SH-SY5Y (cell line): ENCODE results near the gene DOCK3.

Source experiments
- GATA2 ChIP-seq: IDR thresholded peaks from 2 replicates; pipeline ENCODE4 v1.6.1; 2011; ENCODE audit warnings: mild to moderate bottlenecking, low read depth, low read length
- GATA3 ChIP-seq: IDR thresholded peaks from 2 replicates; pipeline ENCODE4 v1.6.1; 2011; ENCODE audit warnings: low read depth, mild to moderate bottlenecking, low read length, moderate library complexity

The DOCK3 gene

GRCh38 chr3:51371943-51372557, 697.3 kb downstream of the DOCK3 start:
- TF ChIP-seq GATA2 (no peak), GATA3 (no peak)

GRCh38 chr3:51373658-51374421, 699.1 kb downstream of the DOCK3 start:
- TF ChIP-seq GATA3 (no peak), GATA2 (no peak)

DNA sequence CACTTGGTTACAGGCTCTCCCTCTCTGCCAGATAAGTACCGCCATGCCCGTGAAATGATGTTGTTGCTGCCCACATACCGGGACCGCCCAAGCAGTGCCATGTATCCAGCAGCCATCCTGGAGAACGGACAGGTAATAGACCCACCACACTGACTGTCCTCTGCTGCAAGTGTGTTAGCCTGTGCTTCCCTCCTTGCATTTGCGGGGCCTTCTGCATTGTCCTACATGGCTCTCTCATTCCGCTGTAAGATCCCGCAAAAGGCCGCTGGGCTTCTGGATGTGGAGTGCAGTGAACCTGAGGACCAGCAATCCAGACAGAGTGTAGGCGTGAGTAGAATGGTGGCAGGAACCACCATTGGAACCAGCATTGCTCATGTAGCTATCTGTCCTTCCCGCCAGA, 699.7 kb downstream of the DOCK3 start:
- TF ChIP-seq GATA2 (no peak), GATA3 (no peak)

GRCh38 chr3:51375136-51375535, 700.4 kb downstream of the DOCK3 start:
- TF ChIP-seq GATA3 (no peak), GATA2 (no peak)

DNA sequence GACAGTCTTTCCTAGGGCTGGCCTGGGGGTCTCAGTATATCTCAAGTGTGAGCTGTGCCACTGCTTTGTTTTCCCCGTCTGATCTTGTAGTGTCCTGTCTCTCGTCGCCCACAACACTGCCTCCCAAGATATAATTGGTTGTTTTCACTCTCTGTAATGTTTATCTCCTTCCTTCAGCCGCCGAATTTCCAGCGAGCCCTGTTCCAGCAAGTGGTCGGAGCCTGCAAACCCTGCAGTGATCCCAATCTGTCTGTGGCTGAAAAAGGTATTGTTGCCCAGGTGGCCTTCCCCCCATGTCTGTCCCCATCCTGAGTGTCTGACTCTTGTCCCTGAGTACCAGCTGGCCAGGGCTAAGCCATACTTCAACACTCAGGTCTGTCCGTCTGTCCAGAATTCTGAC, 700.8 kb downstream of the DOCK3 start:
- TF ChIP-seq GATA2, result no peak
- no peak for TF ChIP-seq GATA3

DNA sequence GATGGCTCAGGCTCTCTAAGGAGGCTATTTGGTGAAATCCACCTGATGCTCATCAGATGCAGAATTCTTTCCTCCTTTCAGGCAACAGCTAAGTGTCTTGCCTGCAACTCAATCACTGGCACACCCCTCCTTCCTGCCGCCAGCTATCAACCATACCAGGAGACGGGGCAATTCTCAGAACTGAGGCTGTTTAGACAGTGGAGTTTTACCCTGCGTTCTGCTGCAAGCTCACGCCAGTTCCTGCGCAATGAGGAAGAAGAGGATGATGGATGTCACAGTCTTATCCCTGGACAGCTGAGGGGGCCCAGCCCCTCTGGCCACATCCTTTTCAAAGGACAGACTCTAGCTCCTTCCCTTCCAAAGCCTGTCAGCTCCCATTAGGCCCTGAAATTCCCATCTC, 703.3 kb downstream of the DOCK3 start:
- TF ChIP-seq GATA2 (no peak), GATA3 (no peak)

DNA sequence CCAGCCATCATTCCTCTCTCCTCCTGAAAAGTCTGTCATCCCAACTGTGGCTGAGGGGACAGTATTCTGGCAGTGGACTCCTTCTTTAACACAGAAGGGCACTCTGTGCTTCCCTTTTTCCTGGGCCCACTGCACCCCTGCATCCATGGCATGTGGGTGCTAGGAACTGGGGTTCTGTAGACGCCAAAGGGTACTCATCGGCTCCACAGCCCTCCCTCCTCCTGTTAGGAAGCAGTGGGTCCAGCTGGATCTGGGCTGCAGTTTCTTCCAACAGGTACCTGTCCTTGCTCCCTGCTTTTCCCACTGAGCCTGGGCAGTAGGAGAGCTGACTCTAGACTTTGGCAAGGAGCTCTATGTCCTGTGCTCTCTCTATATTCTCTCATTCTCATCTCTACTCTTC, 704.0 kb downstream of the DOCK3 start:
- TF ChIP-seq GATA2 (no peak), GATA3 (no peak)

DNA sequence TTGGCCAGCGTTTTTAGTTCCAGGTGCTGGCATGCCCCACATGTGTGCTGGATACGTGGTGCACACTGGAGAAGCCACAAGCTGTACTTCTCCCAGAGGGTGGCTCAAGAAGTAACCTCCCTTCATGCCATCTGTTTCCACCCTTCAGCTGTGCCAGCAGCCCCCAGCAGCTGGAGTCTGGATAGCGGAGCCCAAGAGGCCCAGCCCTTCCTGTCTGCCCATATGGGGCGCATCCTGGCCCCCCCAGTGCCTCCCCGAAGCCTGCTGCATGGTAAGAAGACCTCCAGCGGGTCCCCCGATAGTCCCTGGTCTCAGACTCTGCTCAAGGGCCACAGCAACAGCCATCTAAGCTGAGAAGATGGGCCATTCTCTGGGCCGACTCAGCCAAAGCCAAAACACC, 704.6 kb downstream of the DOCK3 start:
- TF ChIP-seq GATA3 (no peak), GATA2 (no peak)

- no peak for TF ChIP-seq GATA2
- TF ChIP-seq GATA3, result no peak
Observed at GRCh38 chr3:51379746-51380455, 705.2 kb downstream of the DOCK3 start.

- TF ChIP-seq GATA2 (no peak), GATA3 (no peak)
Observed at GRCh38 chr3:51380601-51381332, 706.0 kb downstream of the DOCK3 start.

- no peak for TF ChIP-seq GATA2
- TF ChIP-seq GATA3, result no peak
Observed at GRCh38 chr3:51381333-51381705, 706.6 kb downstream of the DOCK3 start.

DNA sequence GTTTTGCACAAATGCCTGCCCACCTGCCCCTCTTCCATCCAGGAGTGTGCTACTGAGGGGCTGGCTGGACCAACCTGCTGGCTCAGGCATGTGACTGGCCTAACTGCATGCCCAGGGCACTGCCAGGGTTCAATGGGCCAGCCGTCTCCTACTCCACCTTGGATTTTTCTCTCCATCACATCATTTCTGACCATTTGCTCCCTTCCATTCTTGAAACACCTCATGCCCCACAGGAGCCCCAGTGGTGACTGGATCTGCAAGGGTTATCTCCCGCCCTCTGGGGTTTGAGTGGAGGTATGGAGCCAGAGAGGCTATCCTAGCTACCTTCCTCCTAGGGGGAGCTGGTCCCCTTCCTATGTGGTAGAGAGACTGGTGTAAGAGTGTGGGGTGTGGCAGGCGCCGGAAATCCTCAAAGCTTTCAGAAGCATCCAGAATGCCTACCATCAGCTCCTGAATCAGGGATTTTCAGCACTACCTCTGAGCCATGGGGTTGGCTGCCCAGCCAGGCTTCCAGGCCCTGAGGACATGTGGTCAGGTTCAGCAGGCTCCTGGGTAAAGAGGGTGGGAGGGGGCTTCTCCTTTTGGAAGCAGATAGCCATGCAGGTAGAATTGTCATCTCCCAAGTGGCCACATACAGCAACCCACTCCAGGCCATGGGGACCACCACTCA, 707.5 kb downstream of the DOCK3 start:
- TF ChIP-seq GATA2 (no peak), GATA3 (no peak)

DNA sequence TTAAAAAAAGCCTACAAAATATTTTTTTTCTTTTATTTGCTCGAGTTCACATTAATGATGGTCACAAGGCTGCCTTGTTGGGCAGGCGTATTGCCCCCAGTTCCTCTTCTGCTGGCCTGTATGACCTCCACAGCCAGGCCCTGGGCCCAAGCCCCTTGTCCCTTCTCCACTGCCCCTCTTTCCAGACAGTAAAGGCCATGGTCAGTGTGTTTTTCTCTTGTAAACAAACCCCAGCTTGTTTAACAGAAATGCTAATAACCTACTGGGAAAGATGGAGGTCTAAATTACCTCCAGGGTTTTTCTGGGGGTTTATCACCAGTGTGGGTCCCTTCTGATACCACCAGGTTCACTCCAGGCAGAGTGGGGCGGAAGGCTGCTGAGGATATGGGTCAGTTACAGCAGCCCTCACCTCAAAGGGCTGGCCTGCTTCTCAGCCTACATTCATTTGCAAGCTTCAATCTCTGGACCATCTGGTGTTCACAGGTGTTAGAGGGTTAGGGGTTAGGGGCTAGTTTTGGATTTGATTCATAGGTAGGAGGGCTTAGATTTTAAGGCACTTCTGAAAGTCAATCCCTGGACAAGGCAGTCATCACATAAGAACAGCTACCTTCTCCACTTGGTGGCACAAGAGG, 708.3 kb downstream of the DOCK3 start:
- TF ChIP-seq GATA2, result no peak
- no peak for TF ChIP-seq GATA3
